GM21367 (cell line): Measurements from ENCODE around the gene EMC8.

ENCODE experiments used
- ATAC-seq: cut with Tn5 transposase; IDR thresholded peaks from one replicate; pipeline ENCODE4 v1.9.1; 2021; ENCODE audit not compliant: unreplicated experiment

EMC8 gene

DNA sequence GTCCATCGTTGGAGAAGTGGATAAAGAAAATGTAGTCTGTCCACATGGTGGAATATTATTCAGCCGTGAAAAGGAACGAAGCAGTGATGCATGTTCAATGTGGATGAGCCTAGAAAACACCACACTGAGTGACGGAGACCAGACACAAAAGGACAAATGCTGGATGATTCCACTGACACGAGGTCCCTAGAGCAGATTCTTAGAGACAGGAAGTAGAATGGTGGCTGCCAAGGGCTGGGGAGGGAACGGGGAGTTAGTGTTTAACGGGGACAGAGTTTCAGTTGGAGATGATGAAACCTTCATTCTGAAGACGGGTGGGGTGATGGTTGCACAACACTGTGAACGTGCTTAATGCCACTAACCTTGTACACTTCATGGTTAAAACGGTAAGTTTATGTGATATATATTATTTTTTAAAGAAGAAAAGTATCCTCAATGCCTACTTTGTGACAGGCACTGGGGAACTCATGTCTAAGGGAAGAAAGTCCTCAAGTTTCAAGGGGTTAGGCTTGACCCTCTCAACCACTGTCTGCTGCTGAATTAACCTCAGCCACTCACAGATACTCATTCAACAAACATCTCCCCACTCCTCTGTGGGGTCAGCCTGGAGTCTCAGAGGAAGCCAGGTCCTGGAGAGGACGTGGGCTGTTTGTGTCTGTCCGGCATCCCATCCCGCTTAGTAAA lies 66.0 kb downstream of the EMC8 start:
- no peak for ATAC-seq

DNA sequence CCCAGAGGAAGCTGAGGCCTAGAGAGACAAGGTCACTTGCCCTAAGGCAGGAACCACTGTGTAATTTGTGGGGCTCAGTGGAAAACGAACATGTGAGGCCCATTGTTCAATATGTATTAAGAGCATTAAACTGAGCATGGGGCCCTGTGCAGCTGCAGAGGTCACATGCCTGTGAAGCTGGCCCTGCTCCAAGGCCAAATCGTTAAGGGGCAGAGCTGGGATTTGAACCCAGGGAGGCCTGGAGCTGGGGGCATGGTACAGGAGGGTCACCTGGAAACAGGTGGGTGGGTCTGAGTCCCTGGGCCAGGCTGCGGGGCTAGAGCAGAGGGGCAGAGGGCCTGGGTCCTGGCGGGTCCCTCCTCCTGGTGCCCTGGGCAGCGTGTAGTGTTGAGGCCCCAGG lies 68.2 kb downstream of the EMC8 start:
- ATAC-seq, result no peak

DNA sequence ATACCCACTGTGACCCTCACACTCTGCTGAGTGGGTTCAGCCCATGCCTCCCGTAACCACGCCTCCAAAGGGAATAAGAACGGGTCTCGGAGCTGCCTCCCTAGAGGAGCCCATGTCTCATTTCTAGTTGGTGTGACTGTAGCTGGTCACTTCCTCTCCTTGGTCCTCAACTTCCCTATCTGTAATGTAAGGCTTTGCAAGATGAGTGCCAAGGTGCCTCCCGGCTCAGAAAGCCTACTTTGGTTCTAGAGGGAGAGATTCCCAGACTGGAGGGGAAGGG lies 69.2 kb downstream of the EMC8 start:
- no peak for ATAC-seq

DNA sequence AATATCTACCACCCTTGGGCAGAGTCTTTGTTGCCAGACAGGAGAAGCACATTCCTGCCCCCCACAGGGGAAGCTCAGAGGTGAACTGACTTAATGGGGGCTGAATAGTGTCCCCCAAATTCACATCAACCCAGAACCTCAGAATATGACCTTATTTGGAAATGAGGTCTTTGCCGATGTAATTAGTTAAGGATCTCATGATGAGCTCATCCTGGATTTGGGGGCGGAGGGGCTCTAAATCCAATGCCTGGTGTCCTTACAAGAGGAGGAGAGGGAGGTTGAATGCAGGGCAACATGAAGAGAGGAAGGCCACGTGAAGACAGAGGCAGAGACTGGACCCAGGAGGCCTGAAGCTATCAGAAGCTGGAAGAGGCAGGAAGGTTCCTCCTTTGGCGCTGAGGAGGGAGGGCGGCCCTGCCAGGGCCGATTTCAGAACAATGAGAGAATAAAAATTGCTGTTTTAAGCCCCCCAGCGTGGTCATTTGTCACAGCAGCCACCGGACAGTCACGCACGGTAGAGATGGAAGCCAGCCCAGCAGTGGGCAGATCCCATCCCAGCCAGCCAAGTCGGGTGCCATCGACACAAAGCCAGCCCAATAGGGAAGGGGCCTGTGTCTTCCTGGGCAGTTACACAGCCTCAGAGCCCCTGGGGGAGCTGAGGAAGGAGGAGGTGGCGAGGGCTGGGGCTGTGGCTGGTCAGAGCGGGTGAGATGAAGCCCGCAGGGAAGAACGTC lies 69.7 kb downstream of the EMC8 start:
- no peak for ATAC-seq

DNA sequence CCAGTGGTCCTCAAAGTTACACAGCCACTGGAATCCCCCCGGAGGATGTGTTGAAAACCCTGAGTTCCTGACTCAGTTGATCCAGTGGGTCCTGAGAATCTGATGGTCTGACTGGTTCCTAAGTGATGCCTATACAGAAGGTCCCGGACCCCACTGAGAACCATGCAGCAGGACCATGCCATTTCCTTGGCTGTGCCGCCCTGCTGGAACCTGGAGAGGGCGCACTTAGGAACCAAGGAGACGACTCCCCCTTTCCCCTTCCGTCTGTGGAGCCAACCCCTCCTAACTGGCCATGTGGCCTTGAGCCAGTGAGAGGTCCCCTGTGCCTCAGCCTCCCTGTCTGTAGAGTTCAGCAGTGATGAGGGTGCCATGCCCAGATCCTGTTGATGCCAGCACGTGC lies 70.5 kb downstream of the EMC8 start:
- no peak for ATAC-seq
